HT-29 (cell line): ENCODE results near the gene LHFPL3. TPM values are rescaled to one million over a fixed set of nuclear protein-coding genes. Genes with fewer than 3 reads are reported as not detected.

Experiments
- DNase-seq: peaks from one replicate; pipeline ENCODE4 v3.0.0-alpha.2; 2015; ENCODE audit warnings: low spot score
- total RNA-seq: library from RNA; depleted of rRNA; stranded (reverse); fragments of >200 nt; shearing (Covaris generic); gene quantifications from 2 replicates; pipeline ENCODE4 v1.2.3, GENCODE V29; 2014

Gene LHFPL3
- total RNA-seq, 1 experiment from 2014 or later: not detected

DNA sequence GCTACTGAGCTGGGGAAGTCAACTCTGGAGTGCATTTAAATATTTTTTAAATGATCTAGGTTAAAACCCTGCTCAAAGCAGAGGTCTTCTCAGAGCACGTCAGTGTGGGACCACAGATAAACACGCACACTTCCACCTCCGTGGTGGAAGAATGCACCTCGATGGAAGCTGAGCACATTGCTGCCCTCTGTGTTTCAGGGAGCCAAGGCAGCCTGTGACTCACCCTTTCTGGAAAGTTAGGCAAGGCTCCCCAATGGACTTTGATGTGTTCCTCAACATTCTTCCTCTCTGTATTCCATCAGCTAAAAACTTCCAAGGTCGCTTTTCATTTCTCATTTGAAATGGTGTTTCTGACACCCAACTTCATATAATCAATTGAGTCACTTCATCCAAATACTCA is 514.8 kb downstream of the LHFPL3 start:
- DNase-seq: no peak

DNA sequence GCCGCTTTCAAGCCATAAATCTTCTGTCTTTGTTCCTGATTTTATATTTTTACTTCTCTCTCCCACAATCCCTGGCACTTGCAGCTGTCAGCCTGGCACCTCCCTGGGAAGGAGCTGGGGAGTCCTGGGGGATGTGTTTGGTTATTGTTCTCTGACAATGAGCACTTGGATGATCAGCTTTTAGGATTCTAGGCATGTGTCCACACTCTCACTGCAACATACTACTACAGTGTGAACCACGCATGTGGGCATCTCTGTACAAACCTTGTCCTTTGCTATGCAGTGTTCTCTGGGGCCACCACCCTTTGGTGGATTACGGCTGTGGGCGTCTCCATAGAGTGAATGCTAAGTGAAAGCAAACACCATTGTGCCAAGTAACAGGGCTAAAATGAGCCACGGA is 517.2 kb downstream of the LHFPL3 start:
- DNase-seq: no peak

DNA sequence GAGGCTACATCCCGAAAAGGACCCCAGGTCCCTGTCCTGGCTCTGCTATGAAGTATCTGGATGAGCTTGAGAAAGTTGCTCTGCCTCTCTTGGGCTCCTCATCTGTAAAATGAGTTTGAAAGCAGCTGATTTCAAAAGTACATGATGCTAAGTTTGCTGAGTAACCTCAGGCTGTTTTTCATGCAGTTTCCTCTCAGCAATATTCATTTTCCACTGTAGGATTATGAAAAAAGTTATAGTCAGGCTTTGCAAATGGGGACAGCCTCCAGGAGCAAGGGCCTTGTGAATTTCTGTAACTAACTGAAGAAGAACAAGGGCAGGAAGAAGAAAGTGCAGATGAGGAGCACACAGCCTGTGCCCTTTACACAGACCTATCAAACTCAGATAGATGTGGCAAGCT is 518.3 kb downstream of the LHFPL3 start:
- no peak for DNase-seq

DNA sequence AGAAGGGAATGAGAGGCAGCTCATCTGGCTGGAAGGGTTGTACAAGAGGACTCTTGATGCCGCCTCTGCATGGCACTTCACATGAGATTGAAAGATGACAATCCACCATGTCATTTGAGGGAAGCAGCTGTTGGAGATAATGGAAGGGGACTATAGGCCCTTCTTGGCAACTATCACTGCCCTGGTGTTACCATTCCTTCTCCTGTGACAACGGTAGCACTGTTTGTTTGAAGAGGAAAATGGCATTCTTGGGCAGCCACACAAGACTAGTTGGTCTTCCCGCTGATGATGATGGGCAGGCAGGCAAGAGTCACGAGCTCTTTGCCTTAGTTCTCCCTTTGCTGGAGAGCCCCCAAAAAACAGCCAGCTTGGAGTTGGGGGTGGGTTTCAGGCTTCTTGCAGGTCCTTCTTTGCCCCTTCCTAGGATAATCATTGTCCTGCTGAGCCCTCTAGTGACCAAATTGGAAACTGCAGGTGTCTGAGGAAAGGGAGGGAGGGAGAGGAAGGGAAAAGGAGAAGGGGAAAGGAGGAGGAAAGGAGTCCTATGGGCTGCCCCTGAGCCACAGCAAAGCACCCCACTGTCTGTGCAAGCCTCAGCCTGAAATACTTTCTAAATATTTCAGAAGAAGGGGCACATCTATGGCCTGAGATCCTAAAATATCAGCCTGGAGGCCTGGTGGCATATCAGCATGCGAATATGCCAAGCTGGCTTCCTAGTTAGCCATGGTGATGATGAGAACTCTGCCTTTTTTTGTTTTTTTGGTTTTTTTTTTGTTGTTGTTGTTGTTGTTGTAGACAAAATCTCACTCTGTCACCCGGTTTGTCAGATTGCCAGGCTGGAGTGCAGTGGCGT is 520.0 kb downstream of the LHFPL3 start:
- DNase-seq: peak; percentile 81

DNA sequence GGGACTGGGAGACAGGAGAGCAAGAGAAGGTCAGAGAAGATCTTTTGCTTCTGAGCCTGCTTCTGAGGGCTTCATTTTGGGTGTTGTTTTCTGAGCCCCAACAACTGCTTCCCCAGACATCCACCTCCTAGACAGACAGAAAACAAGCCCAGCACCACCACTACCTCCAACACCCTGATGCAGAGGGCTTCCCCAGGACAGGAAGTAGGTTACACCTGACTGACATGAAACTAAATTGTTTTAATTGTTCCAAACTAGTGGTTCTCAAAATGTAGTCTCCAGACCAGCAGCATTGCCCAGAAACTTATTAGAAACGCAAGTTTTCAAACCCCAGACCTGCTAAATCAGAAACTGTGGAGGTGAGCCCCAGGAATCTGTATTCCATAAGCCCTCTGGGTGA is 522.0 kb downstream of the LHFPL3 start:
- no peak for DNase-seq

DNA sequence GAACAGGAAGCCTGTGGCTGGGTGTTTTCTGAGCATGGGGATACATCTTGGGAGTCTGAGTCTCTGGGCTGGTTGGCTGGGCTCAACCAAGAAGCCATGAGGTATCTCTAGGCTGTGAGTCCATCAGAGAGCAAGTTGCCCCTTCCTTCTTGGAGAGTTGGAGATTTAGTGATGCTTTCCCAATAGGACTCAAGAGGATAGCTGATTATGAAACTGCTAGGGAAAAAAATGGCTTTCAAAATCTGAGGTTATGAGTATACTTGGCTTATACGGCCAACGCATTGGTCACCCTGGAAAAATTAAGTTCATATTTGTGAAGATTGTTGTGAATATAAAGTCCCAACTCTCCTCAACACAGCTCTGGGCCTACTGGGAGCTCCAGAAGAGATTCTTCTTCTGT is 522.9 kb downstream of the LHFPL3 start:
- DNase-seq: no peak

DNA sequence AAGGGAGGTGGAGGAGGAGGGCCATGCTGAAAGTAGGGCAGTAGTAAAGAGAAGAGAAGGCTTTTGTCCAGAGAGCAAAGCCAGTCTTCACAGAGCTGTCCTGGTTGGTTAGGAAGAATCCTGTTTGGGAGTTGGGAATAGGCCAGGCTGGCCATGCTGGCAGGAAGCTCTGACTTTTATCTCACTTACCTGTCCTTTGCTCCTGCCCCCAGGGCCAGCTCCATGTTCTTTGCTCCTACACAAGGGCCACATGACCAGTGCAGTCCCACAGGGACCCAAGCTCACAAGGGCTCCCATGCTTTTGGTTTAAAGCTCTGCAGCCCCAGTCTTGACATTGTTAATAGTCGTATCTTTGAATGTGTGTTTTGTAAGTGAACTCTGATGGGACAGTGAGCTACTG is 524.0 kb downstream of the LHFPL3 start:
- no peak for DNase-seq

DNA sequence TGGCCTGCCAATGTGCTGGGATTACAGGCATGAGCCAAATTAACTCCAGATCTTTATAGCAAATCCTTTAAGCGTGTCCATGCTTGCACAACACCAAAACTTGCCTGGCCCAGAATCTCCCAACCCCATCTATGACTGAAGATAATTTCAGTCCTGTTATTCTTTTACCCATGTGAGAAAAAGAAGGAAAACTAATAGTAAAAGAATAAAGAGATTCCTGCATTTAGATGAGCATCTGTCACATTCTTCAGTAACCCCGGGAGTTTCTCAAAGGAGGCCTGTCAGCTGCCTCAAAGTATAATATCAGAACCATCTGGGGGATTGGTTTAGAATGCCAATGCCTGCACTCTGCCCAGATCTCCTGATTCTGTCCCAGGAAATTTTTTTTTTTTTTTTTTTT is 527.5 kb downstream of the LHFPL3 start:
- no peak for DNase-seq

DNA sequence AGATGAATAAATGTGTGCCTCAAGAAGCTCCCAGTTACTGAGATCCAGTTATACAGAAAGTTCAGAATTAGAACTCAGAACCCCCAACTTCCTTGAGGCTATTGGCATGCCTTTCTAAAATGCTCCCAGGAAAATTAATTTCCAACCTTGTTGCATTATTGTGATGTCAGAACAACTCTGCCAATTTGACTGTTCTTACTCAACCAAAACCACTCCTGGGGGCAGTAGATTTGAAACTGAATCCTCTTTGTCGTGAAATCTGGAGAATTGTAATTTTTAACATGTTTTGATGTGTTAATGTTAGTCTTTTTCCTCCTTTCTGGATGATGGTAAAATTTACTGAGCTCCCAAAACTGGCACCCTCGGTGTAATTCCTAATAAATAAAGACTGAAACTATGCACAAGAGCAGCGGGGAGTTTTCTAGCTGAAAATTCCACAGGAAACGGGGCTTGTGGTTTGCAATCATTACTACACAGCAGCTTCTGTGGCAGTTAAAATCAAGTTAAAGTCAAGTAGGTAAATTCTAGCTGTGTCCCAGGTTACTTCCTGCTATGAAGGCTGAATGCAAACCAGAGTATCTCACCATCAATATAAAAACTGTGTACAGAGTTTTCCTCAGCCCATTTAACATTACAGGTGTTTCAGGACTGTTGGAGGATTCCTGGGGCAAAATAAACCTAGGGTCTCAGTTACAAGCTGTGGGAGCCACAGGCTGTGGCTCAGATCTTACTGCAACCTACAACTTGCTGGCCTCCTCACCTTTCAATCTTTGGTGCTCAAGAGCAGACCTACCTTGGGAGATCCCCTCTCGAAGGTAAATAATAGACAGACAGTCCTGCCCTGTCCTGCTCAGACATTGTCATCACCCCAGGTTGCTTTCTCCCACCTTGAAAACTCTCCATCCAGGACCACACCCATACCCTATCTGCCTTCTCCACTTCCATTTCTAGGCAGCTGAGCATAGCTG is 529.3 kb downstream of the LHFPL3 start:
- no peak for DNase-seq

DNA sequence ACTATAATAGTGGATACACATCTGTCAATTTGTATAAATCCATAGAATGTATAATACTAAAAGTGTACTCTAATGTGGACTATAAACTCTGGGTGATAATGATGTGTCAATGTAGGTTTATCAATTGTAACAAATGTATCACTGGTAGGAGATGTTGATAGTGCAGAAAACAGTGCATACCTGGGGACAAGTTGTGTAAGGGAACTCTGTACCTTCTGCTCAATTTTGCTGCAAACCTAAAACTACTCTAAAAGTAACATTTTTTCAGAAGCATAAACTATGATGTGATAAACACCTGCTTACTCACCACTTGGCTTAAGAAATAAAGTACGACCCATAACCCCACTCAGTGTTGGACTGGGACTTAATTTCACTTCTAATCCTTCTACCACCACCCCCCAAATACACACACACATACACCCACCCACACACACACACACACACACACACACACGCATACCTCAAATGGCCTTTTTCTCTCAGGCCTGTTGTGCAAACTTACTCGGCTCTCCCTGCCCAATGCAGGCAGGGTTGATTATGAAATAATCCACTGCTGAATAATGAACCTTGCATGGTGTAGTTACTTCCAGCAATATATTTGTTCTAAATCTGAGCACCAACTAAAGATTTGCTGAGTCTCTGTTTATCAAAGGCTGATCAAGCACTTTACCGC is 531.5 kb downstream of the LHFPL3 start:
- no peak for DNase-seq

DNA sequence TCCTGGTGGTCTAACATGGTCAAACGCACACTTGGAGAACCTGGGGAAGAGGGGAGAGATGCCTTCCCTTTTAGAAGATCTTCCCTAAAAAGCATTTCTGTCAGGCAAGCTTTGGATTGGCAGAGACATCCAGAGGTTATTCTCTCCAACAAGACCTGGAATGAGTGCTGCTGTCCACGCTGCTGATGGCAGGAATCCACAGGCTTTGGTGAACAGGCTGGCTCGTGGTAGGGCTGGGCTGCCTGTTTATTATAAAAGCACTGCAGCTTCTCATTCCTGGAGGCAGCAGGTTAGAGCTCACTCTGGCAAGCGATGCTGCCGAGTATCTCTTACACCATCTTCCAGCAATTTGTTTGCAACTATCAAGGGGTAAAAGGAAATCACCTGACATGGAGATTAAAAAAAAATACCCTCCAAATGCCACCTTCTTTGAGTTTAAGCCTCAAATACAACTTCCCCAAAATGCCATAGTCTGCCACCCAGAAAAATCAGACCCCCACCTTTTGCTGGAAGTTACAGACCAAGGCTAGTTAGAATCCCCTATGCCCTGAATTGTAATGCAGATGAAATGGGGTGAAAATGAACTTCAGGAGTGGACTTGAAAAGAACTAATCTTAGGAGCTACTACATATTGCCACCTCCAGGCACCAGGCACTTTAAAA is 533.5 kb downstream of the LHFPL3 start:
- DNase-seq: no peak

DNA sequence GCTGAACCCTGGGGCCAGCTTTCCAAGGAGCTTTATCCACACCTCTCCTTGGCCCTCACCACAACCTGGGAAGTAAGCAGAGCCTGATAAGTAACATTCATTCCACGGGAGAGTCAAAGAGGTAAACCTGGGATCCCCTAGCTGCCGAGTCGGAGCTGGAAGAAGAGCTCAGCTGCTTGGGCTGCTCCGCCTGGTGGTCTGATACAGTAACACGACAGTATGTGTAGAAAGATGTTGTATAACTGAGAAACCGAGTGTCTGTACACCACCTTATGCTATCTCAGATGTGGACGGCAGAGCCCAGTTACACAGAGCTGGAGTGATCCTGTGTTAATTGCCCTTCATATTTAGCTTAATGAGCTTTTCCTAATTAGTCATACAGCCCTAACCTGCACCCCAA is 534.3 kb downstream of the LHFPL3 start:
- peak; percentile 62 for DNase-seq

DNA sequence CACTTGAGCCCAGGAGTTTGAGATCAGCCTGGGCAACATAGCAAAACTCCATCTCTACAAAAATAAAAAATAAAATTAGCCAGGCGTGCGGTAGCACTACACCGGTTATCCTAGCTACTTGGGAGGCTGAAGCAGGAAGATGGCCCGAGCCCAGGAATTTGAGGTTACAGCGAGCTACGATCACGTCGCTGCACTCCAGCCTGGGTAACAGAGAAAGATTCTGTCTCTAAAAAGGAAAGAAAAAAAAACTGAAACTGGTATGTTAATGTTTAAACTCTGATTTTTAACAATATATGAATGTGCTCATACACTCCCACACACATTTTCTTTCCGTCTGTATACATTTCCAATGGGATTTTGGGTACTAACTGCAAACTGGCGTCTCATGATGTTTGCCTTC is 545.0 kb downstream of the LHFPL3 start:
- no peak for DNase-seq

DNA sequence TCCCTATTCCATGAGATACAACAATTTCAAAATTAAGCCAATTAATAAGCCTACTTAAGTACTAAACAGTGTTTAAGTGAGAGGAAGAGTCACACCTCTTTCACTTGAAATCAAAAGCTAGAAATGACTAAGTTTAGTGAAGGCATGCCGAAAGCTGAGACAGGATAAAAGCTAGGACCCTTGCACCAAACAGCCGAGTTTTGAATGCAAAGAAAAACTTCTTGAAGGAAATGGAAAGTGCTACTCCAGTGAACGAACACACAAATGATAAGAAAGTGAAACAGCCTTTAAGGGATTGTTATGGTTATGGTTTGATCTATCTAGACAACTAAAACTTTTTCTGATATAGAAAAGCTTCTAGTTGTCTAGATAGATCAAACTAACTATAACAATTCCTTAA is 550.2 kb downstream of the LHFPL3 start:
- DNase-seq: no peak

DNA sequence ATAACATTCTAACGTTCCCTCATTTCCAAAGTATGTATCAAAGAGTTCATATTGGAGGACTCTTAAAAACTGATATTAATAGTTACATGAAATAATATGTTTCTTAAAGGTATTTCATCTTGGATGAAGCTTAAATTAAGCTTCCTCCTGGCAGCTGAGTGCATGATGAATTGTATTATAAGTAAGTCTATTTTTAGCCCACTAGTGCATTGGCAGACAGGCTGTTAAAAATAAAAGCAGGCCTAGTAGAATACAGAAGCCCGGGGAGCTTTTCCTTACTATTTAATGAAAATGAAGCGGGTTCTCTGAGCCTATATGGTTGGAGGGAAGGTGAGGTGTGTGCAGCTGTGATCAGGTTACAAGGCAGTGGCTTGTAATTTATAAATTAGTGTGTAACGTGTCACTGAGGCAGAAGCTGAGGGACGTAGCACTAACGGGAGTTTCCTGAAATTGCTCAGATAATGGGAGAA is 554.9 kb downstream of the LHFPL3 start:
- no peak for DNase-seq

DNA sequence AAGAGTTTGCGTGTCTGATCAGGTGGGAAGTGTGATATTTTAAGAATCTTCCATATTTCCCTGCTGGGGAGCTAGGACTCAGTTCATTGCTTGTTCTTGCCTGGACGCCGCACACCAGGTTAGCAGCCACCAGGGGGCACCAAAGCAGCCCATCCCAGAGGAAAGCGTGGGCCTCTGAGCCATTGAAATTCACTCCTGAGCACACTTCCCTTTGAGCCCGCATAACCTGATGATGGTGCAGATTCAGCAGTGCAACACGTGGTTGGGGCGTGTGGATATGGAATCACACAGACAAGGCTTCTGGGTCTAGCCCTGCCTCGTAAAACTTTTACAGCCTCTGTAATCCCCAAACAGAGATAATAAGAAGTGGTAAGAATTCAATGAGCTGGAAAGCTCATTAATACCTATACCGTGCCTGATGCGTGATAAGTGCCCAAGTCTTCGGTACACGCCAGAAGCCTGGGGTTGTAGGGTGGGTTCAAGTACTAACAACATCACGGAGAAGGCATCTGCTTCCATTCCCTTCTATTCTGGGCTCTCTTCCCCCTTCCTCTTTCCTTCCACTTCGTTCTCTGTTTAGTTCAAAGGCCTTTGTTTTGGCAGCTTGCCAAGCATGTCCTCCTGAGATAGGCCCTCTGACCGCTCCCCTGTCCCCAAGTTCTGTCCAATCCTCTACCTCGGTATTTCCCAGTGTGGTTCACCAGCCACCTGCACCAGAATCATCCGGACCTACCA is 555.5 kb downstream of the LHFPL3 start:
- peak; percentile 99 for DNase-seq

DNA sequence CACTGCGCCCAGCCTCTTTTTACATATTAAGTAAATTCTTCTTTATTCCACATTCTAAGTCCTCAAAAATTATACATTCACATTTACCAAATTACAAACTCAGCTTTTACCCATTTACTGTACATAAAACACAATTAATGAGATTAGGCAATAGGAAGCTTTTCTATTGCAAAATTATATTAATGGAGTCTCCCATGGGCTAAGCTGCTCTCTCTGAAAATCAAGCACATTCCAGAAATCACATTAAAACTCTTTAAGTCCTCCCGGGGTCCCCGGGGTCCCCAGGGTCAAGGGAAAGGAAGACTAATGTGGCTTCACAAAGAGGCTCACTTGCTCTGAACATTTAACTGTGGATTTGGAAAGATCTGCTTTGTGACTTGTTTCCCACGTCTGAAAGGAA is 558.2 kb downstream of the LHFPL3 start:
- DNase-seq: no peak

DNA sequence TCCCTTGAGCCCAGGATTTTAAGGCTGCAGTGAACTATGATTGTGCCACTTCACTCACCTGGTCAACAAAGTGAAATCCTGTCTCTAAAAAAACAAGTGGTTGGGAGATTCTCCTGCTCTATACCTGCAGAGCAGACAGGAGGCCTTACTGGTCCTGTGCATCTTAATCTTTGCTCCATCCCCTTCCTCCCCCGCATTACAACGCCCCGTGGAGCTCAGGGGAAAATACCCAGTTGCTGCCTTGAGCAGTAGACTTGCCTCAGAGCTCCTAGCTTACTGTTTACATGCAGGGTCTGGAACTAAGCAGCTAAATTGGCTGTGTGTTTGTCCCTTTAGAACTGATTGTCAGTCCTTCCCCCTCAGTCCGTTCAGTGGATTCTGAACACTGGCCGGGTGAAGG is 561.8 kb downstream of the LHFPL3 start:
- no peak for DNase-seq

DNA sequence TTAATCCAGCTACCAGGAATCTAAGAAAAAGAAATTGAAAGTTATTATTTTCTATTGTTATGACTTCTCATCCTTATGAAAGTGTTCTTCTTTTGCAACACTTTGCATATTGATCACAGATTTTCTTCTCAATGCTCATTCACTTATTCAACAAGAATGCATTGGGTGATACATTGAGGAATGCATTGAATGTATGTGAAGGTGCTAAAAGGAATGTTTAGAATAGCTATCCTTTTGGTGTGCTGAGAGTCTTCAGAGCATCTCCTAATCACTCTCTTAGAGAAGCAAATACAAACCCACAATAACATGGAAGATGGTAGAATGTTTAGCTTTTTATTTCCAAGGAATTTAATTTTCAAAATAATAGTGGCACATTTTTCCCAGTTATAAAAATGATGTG is 563.5 kb downstream of the LHFPL3 start:
- no peak for DNase-seq

DNA sequence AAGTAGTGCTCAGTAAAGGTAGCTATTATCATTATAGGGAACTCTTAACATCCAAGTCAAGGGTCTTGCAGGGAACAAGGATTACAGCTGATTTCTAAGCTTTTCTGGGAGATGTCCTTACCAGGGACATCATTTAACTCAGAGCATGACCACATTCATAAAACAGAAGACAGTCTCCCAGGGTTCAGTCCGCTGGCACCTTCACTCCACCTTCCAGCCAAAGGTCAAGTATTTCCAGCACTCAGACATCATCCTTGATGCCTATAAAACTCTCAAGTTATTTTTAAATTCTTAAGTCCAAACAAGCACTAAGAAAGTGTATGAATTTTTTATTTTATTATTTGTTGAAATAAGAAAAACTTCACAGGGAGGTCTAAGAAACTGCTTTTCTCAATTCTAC is 565.9 kb downstream of the LHFPL3 start:
- no peak for DNase-seq
